GM12878 (cell line): ENCODE results near the gene SP3. TPM values are rescaled to one million over a fixed set of nuclear protein-coding genes. Genes with fewer than 3 reads are reported as not detected.
A peak's percentile ranks its signal among the peaks of the same experiment; 100 is the strongest.

ENCODE experiments used
- ATAC-seq: fragments of 200-7000 bp; cut with Tn5 transposase; 3 replicates; pipeline ENCODE4 v1.9.1; 2020; ENCODE audit warnings: mild to moderate bottlenecking, moderate library complexity
- BruUV-seq: library from RNA; stranded (reverse); fragments of 400-500 nt; replicated peaks from 2 replicates; lab custom pipeline; 2021; lab: Mats Ljungman, UMichigan
- CTCF ChIA-PET: fragments of 300-600 bp; sonication (Branson Sonifier 250); formaldehyde crosslinking; extraction: SDS; loops from one replicate; lab custom pipeline; 2021; ENCODE audit warnings: inconsistent platforms; lab: Yijun Ruan, JAX
- POLR2A ChIA-PET: fragments of 350-600 bp; formaldehyde crosslinking; extraction: SDS; loops from one replicate; lab custom pipeline; 2021; ENCODE audit warnings: inconsistent platforms; lab: Charles Lee
- RAD21 ChIA-PET: fragments of 300-600 bp; sonication (Branson Sonifier 250); formaldehyde crosslinking; loops from one replicate; lab custom pipeline; 2023; ENCODE audit warnings: antibody characterized with exemption; ENCODE audit not compliant: unreplicated experiment; lab: Charles Lee
- SMC1A ChIA-PET: fragments of 300-600 bp; sonication (Branson Sonifier 250); formaldehyde crosslinking; loops from one replicate; lab custom pipeline; 2023; ENCODE audit not compliant: unreplicated experiment, uncharacterized antibody; lab: Charles Lee
- DNase-seq: peaks from one replicate; pipeline ENCODE4 v3.0.0-alpha.2; 2011; ENCODE audit warnings: low read depth, low spot score
- FAIRE-seq: peaks from 3 replicates; lab custom pipeline; 2011; peaks lifted over from hg19 to GRCh38; lab: Jason Lieb, UNC
- H2AFZ ChIP-seq: 2 replicates; pipeline ENCODE4 v1.6.0; 2011; ENCODE audit warnings: low read depth, low read length, control low read depth; ENCODE audit not compliant: control insufficient read depth
- H3K27ac ChIP-seq: 2 replicates; pipeline ENCODE4 v1.5.1; 2011; ENCODE audit warnings: control low read depth; ENCODE audit not compliant: control insufficient read depth, insufficient read depth
- H3K27me3 ChIP-seq, 2 experiments: replicated peaks in 1 of 2; 2 replicates each; pipeline versions ENCODE4 v1.6.0 to v1.6.1; 2011; ENCODE audit warnings: low read length in 1 of 2; ENCODE audit not compliant: control insufficient read depth in 2 of 2, insufficient read depth in 2 of 2
- H3K36me3 ChIP-seq, 2 experiments: 2 replicates each; pipeline ENCODE4 v1.5.1; 2011; ENCODE audit warnings: low read length in 1 of 2; ENCODE audit not compliant: control insufficient read depth in 2 of 2, insufficient read depth in 2 of 2
- H3K4me1 ChIP-seq: 2 replicates; pipeline ENCODE4 v1.6.1; 2011; ENCODE audit warnings: mild to moderate bottlenecking, low read length, moderate library complexity, mixed read lengths; ENCODE audit not compliant: control insufficient read depth, insufficient read depth
- H3K4me2 ChIP-seq: 2 replicates; pipeline ENCODE4 v1.6.0; 2011; ENCODE audit warnings: control low read depth; ENCODE audit not compliant: control insufficient read depth, insufficient read depth
- H3K4me3 ChIP-seq: fragments of 200-600 bp; sonication (generic); 2 replicates; pipeline ENCODE4 v1.5.1; 2016
- H3K79me2 ChIP-seq: 2 replicates; pipeline ENCODE4 v1.6.0; 2011; ENCODE audit warnings: low read length; ENCODE audit not compliant: control insufficient read depth, insufficient read depth
- H3K9ac ChIP-seq: 2 replicates; pipeline ENCODE4 v1.8.0; 2011; ENCODE audit warnings: low read length, control low read depth, mixed read lengths; ENCODE audit not compliant: control insufficient read depth, insufficient read depth
- H3K9me3 ChIP-seq: replicated peaks from 3 replicates; pipeline ENCODE4 v1.5.1; 2011; ENCODE audit warnings: mild to moderate bottlenecking, low read length; ENCODE audit not compliant: control insufficient read depth, insufficient read depth
- H4K20me1 ChIP-seq: 2 replicates; pipeline ENCODE4 v1.6.0; 2011; ENCODE audit not compliant: control insufficient read depth, insufficient read depth
- CEBPZ ChIP-seq: fragments of 150-350 bp; IDR thresholded peaks from 2 replicates; pipeline ENCODE4 v1.6.1; 2016; ENCODE audit warnings: low read depth, low read length
- HCFC1 ChIP-seq: fragments of 150-350 bp; IDR thresholded peaks from 2 replicates; pipeline ENCODE4 v1.6.1; 2014; ENCODE audit warnings: low read length
- HDAC6 ChIP-seq: fragments of 200-600 bp; sonication (generic); IDR thresholded peaks from one replicate; pipeline ENCODE4 v1.8.0; 2017; ENCODE audit warnings: antibody characterized with exemption; ENCODE audit not compliant: unreplicated experiment
- HDGF ChIP-seq: fragments of 450-650 bp; IDR thresholded peaks from 2 replicates; pipeline ENCODE4 v1.6.1; 2016; ENCODE audit warnings: antibody characterized with exemption
- SPI1 ChIP-seq: IDR thresholded peaks from 2 replicates; pipeline ENCODE4 v1.6.1; 2011; ENCODE audit warnings: low read depth, mild to moderate bottlenecking, low read length, moderate library complexity, borderline replicate concordance; ENCODE audit not compliant: insufficient read depth
- ZNF622 ChIP-seq: fragments of 450-650 bp; IDR thresholded peaks from 2 replicates; pipeline ENCODE4 v1.6.1; 2017; ENCODE audit warnings: mild to moderate bottlenecking, inconsistent platforms
- WGBS: methylation state at CpG from one replicate; pipeline ENCODE4 v1.1.6; 2016; ENCODE audit warnings: low lambda C conversion rate; ENCODE audit not compliant: insufficient replicate concordance, insufficient coverage; ENCODE audit errors: missing lambda C conversion rate; 5-methylcytosine and 5-hydroxymethylcytosine counted together
- in situ Hi-C: fragments of 300-500 bp; cut with MboI; formaldehyde crosslinking; loops from 9 replicates; pipeline ENCODE4 v1.14.3; 2018; ENCODE audit warnings: mixed read lengths
- intact Hi-C: fragments of 100-400 bp; cut with micrococcal nuclease; formaldehyde crosslinking; loops from one replicate; pipeline ENCODE4 v1.14.2; 2022; ENCODE audit not compliant: unreplicated experiment
- polyA plus RNA-seq, 11 experiments: library from polyadenylated mRNA; depleted of rRNA in 4 of 11; unstranded in 6 of 11; stranded (reverse) in 5 of 11; fragments of >200 nt; fragmentation: Nextera tagmentation in 4 of 11; fragmentation: Illumina TruSeq in 1 of 11; extraction: Ambion mirVana in 4 of 11; extraction: Trizol in 1 of 11; gene quantifications; 1 replicate in 1 of 11; 2 replicates in 10 of 11; pipeline versions ENCODE4 v1.2.1 to v1.2.3, GENCODE V29; 2011 to 2016; ENCODE audit warnings: inconsistent platforms in 2 of 11, missing spikeins in 2 of 11, low read depth in 1 of 11
- total RNA-seq, 4 experiments: library from RNA; depleted of rRNA in 3 of 4; stranded (reverse); fragments of >200 nt in 3 of 4; fragmentation: Illumina TruSeq in 1 of 4; extraction: Trizol in 1 of 4; gene quantifications; 2 replicates each; pipeline versions ENCODE4 v1.2.1 to v1.2.3, GENCODE V29; 2013 to 2021

SP3 gene
- total and polyA plus RNA-seq, 10 of the 15 experiments (the other 5 are each of a cell fraction or from before 2014, with no cell fraction given): 9.9 to 87.6 (median 52.4) TPM

DNA sequence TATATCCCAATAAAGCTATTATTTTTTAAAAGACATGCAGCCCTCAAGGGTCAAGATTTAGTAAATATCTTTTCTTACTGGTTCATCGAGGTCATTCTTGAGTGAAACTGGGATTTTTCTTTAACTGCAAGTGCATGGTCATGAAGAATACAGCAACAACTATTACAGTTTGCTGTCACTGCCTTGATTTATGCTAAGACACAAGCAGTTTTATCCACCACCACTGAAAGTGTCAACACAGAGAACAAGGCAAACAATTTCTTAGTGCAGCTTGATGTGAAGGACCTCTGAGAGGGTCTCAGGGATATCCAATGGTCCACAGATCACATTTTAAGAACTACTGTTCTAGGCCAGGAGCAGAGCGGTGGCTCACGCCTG lies 12.1 kb downstream of the SP3 start:
- no TSS peak for BruUV-seq
- Histone ChIP-seq H3K79me2 (peaks cover 99% of the 10 kb centered on the region), H3K4me2 (peak overlapping the region; percentile 31), H2AFZ (no peak overlapping the region), H3K4me3 (no peak overlapping the region), H3K36me3 (peaks cover 7 to 22% of the 10 kb centered on the region in 2 experiments), H3K4me1 (0 out of 2 replicates have a peak, but pooled peaks cover 3% of the 10 kb centered on the region), H3K9me3 (no peaks in the 10 kb centered on the region; the same call in none of the 3 replicates), H4K20me1 (peaks cover 3% of the 10 kb centered on the region; the same call in 1 of the 2 replicates), H3K27me3 (no peaks in the 10 kb centered on the region), H3K9ac (no peak overlapping the region), H3K27ac (no peak overlapping the region)
- ATAC-seq: peak; percentile 4; the same call in 1 of the 3 replicates
- intact Hi-C loops (loop anchor here (10.0 kb wide), 1 partner anchor 392 kb away; no protein-coding TSS in a partner anchor), in situ Hi-C loops (no loop called here)
- ChIA-PET SMC1A (interaction anchor here (1.4 kb wide), 1 partner anchor 11 kb away, joined by 5 read pairs; no protein-coding TSS in a partner anchor), RAD21 (no interaction called here), POLR2A (interaction anchor here (1.4 kb wide), 1 partner anchor 9 kb away, joined by 5 read pairs; no protein-coding TSS in a partner anchor), CTCF (interaction anchor here (2.1 kb wide), 1 partner anchor 9 kb away, joined by 11 read pairs; no protein-coding TSS in a partner anchor)
- no peak for FAIRE-seq
- no peak for DNase-seq
- WGBS: 83% methylated on average over 3 of the region's 3 CpGs
- TF ChIP-seq HDGF (no peak), CEBPZ (no peak), SPI1 (no peak), HDAC6 (no peak), ZNF622 (no peak), HCFC1 (no peak)
